Activated T-cell treated with anti-CD3 and anti-CD28 coated beads, Interleukin-2, amount 50 U/mL, for 72 hours (primary cell): ENCODE data around the gene GRM4. TPM values are rescaled to one million over a fixed set of nuclear protein-coding genes. Genes with fewer than 3 reads are reported as not detected.

Source experiments
- ATAC-seq, 2 donors: fragments of 150-1000 bp; cut with Tn5 transposase; replicated peaks in 1 of 2; 2 replicates each; pipeline ENCODE4 v1.10.0; 2021; ENCODE audit warnings: moderate library complexity in 2 of 2, mild to moderate bottlenecking in 1 of 2
- DNase-seq, 2 donors: peaks; one replicate each; pipeline ENCODE4 v3.0.0; 2021 to 2022; ENCODE audit warnings: mixed read lengths in 1 of 2
- H3K27ac Mint-ChIP-seq: one replicate; pipeline ENCODE4 v1.8.0; 2022; ENCODE audit warnings: mild to moderate bottlenecking, moderate library complexity, mixed read lengths
- H3K27me3 Mint-ChIP-seq: one replicate; pipeline ENCODE4 v1.8.0; 2022; ENCODE audit warnings: low read depth, mixed read lengths
- H3K36me3 Mint-ChIP-seq, 2 donors: one replicate each; pipeline ENCODE4 v1.8.0; 2022; ENCODE audit warnings: mixed read lengths in 2 of 2, mild to moderate bottlenecking in 1 of 2; ENCODE audit not compliant: insufficient read depth in 2 of 2
- H3K4me1 Mint-ChIP-seq: one replicate; pipeline ENCODE4 v1.8.0; 2022; ENCODE audit warnings: low read depth, mixed read lengths
- H3K4me3 Mint-ChIP-seq, 2 donors: one replicate each; pipeline ENCODE4 v1.8.0; 2022; ENCODE audit warnings: mild to moderate bottlenecking in 2 of 2, mixed read lengths in 2 of 2, moderate library complexity in 2 of 2
- H3K9me3 Mint-ChIP-seq, 2 donors: one replicate each; pipeline ENCODE4 v1.8.0; 2022; ENCODE audit warnings: mixed read lengths in 2 of 2
- total RNA-seq, 2 donors: library from RNA; stranded (reverse); gene quantifications; one replicate each; pipeline ENCODE4 v1.2.3, GENCODE V29; 2022

GRM4 gene
- total RNA-seq, 2 donors from 2014 or later: 0.07 TPM; not detected in 1

DNA sequence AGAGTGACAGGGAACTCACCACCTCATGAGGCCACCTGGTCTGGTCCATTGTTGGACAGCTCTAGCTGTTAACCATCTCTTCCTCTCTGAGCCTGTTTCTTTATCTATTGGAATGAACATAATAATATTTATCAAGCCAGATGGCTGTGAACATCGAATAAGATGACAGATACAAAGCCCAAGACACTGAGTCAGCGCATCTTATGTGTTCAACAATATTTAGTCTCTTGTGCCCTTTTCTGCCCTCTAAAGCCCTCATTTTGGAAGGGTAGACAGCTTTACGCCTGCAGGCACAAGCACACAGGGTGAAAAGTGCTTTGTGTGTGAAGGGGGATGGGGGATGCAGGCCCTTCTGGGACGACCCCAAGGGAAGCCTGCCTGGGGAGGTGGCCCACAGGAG, 164.0 kb downstream of the GRM4 start:
- no peak overlapping the region for H3K27ac Mint-ChIP-seq
- no peak overlapping the region for H3K4me3 Mint-ChIP-seq
- H3K36me3 Mint-ChIP-seq: no peaks in the 10 kb centered on the region
- H3K27me3 Mint-ChIP-seq: peaks cover 8% of the 10 kb centered on the region
- no peak for ATAC-seq
- H3K9me3 Mint-ChIP-seq: no peaks in the 10 kb centered on the region
- H3K4me1 Mint-ChIP-seq: peaks cover 3% of the 10 kb centered on the region
- DNase-seq: no peak

DNA sequence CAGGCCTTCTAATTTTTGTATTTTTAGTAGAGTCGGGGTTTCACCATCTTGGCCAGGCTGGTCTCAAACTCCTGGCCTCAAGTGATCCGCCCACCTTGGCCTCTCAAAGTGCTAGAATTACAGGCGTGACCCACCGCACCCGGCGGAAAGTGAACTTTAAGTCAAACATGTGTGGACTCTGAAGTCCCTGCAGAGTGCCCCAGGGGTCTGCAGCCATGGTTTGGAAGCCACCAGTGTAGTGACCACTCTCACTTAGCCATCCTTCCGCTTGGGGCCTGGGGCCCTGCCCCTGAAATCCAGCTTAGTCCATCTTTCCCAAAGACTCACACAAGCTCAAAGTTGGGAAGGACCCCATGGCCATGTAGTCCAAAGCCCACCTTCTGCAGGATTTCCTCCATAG, 164.5 kb downstream of the GRM4 start:
- ATAC-seq (no peak), DNase-seq (no peak)
- no peaks in the 10 kb centered on the region for H3K36me3 Mint-ChIP-seq
- no peaks in the 10 kb centered on the region for H3K9me3 Mint-ChIP-seq
- peaks cover 6% of the 10 kb centered on the region for H3K4me1 Mint-ChIP-seq
- H3K27me3 Mint-ChIP-seq: peaks cover 13% of the 10 kb centered on the region
- no peak overlapping the region for H3K4me3 Mint-ChIP-seq
- no peak overlapping the region for H3K27ac Mint-ChIP-seq

DNA sequence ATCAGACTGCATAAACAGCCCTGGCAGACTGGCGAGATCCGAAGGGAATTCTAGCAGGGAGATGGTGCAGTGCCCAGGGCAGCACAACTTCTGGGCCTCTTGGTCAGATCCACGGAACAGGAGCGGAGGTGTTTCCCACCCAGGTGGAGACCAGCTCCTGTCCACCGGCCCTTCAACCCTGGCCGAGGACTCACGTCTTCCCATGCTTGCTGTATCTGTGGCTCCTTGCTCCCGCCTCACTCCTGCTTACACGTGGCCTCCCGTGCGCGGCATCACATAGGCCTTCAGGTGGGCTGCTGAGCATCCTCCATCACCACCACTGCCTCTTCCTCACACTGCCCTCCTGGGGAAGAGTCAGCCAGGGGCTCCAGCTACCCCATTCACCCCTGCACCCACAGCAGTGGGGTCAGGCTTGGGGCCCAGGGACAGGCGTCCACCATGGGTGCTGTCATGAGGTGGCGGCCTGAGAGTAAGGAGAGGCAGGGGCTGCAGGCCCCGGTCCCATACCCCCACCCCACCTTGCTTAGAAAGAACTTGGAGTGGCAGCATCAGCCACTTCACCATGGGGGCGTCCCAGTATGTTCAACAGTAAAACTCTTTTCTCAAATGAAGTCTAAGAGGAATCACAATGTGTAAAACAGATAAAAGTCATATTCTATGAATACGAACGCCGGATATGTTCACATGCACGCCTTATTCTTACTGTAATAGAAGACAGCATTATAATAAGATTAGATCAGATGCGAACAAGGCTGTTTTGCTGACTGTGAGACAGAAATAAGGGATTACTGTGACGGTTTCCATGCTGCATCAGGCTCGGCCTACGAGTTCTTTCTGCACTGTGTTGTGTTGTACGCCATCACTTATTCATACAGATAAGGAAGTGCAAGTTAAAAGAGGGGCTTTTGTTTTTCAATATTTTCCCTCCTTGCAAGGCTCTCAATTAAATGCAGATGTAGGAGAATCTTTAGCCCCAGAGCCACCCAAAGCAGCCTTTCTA, 165.4 kb downstream of the GRM4 start:
- Mint-ChIP-seq H3K27ac (no peak overlapping the region), H3K9me3 (no peaks in the 10 kb centered on the region), H3K36me3 (no peaks in the 10 kb centered on the region), H3K27me3 (peaks cover 17% of the 10 kb centered on the region), H3K4me1 (peaks cover 6% of the 10 kb centered on the region), H3K4me3 (no peak overlapping the region)
- DNase-seq: no peak
- no peak for ATAC-seq

DNA sequence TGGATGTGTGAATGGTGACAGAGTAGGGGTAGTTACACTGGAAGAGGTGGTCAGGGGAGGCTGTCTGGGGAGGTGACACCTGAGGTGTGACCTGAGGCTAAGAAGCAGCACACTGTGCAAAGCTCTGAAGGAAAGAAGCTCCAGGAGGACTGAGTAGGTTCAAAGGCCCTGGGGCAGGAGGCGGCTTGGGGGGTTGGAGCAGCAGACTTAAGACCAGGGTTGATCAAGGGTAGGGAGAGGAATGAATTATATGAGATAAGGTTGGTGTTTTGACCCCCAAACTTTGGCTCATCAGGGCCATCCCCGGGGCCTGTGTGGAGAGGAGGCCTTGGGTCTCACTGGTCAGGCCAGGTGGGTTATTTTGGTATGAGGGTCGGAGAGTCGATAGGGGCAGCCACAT, 166.1 kb downstream of the GRM4 start:
- ATAC-seq: no peak
- no peak for DNase-seq
- Mint-ChIP-seq H3K27me3 (peaks cover 19% of the 10 kb centered on the region), H3K4me1 (peaks cover 6% of the 10 kb centered on the region), H3K9me3 (no peaks in the 10 kb centered on the region), H3K36me3 (no peaks in the 10 kb centered on the region), H3K4me3 (no peak overlapping the region), H3K27ac (no peak overlapping the region)

DNA sequence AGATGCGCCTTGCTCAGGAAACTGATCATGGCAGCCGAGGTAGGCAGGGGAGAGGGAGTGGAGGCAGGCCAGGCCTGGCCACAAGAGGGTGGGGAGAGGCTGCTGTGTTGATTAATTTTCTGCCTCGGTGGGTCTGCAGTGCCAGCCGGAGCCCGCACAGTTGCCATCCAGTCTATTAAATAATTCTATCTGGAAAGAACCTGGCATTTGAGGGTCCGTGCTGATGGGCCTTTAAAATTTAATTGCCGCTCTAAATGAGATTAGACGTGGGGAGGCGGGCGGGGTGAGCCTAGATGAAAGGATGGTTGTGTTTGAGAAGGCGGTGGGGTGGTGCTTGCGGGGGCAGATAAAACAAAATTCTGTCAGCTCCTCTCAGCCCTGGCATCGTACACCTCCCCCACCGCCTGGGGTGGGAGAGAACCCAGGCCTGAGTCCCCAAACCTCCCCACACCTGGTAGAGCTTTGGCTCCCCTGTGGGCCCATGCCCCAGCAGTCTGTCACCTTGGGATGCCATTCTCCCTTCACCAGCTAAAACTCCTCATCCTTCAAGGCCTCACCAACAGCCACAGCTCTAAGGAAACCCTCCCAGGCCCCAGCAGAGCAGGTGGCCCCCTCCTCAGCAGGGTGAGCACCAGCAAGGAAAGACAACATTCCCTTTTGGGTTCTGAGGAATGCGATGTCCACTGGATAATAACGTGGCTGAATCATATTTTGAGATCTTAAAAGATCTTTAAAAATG, 167.3 kb downstream of the GRM4 start:
- ATAC-seq: no peak
- H3K4me3 Mint-ChIP-seq: no peak overlapping the region

DNA sequence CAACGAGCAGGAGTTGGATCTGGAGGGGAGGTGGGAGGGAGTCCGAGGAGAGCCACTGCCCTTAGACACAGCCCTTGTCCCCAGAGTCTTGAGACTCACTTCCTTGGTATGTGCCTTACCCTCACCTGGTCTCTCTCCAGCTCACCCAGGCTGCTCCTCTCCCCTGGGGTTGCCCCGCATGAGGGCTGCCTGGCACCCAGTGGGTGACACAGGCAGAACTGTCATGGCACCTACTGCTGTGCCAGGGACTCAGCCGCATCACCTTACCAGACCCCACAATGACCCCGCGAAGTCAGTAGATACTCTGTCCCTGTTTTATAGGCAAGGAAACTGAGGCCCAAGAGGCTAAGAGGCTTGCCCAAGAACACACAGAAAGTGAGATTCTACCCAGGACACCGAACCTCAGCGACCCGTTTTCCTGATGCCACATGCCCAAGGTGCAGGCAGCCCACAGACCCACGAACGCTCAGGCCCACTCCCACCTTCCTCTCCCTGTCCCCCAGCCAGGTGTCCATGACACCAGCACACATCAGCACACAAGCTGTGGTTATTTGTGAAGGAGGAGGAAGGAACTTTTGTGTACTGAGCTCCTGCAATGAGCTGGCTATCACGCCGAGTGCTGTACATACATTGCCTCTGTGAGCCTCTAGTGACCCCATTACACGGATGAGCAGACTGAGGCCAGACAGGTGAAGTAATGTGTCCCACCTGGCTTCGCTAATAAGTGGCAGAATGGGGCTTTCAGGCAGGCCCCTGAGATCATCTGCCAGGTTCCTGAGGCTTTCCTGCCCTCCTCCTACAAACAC, 168.1 kb downstream of the GRM4 start:
- ATAC-seq: no peak
- no peaks in the 10 kb centered on the region for H3K36me3 Mint-ChIP-seq
- peaks cover 31% of the 10 kb centered on the region for H3K27me3 Mint-ChIP-seq
- H3K4me1 Mint-ChIP-seq: peaks cover 6% of the 10 kb centered on the region
- no peak overlapping the region for H3K4me3 Mint-ChIP-seq
- no peaks in the 10 kb centered on the region for H3K9me3 Mint-ChIP-seq
- H3K27ac Mint-ChIP-seq: no peak overlapping the region
- DNase-seq: no peak

More for the DNA sequence above, 167.3 kb downstream of the GRM4 start:
- DNase-seq: no peak
- Mint-ChIP-seq H3K9me3 (no peaks in the 10 kb centered on the region), H3K27ac (no peak overlapping the region), H3K36me3 (no peaks in the 10 kb centered on the region), H3K27me3 (peaks cover 26% of the 10 kb centered on the region), H3K4me1 (peaks cover 6% of the 10 kb centered on the region)

DNA sequence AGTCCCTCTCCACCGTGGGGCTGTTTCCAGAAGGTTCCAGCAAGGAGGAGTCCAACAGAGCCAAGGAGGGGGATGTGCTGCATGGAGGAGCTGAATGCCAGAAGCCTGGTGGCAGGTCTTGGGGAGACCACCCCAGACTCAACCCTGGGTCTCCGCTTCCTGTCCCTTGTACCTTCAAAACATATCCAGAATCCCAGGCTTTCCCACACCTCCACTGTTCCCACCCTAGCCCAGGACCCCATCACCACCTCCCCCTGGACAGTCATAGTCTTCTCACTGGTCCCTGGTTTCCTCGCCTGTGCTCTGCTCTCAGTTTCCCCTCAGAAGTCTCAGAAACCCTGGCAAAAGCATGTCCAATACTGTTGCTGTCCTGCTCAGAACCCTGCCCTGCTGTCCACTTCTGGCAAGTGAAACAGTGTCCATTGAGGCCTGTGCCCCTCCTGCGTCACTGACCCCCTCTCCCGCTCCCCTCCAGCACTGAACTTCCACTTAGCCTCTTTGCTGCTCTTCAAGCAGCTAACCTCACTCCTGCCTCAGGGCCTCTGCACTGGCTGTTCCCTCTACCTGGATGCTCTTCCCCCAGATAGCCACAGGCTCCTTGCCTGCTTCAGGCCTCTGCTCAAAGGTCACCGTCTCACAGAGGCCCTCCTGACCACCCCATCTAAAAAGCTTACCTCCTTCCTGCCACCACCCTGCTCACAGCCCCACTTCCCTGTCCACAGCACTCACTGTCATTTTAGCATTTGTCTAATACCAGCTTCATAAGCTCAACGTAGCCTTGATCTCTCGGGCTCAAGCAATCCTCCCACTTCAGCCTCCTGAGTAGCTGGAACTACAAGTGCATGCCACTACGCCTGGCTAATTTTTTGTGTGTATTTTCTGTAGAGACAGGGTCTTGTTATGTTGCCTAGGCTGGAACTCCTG, 169.2 kb downstream of the GRM4 start:
- DNase-seq (no peak), ATAC-seq (no peak)
- H3K4me1 Mint-ChIP-seq: peaks cover 6% of the 10 kb centered on the region
- peaks cover 31% of the 10 kb centered on the region for H3K27me3 Mint-ChIP-seq
- H3K9me3 Mint-ChIP-seq: no peaks in the 10 kb centered on the region
- no peaks in the 10 kb centered on the region for H3K36me3 Mint-ChIP-seq
- H3K27ac Mint-ChIP-seq: no peak overlapping the region
- no peak overlapping the region for H3K4me3 Mint-ChIP-seq

DNA sequence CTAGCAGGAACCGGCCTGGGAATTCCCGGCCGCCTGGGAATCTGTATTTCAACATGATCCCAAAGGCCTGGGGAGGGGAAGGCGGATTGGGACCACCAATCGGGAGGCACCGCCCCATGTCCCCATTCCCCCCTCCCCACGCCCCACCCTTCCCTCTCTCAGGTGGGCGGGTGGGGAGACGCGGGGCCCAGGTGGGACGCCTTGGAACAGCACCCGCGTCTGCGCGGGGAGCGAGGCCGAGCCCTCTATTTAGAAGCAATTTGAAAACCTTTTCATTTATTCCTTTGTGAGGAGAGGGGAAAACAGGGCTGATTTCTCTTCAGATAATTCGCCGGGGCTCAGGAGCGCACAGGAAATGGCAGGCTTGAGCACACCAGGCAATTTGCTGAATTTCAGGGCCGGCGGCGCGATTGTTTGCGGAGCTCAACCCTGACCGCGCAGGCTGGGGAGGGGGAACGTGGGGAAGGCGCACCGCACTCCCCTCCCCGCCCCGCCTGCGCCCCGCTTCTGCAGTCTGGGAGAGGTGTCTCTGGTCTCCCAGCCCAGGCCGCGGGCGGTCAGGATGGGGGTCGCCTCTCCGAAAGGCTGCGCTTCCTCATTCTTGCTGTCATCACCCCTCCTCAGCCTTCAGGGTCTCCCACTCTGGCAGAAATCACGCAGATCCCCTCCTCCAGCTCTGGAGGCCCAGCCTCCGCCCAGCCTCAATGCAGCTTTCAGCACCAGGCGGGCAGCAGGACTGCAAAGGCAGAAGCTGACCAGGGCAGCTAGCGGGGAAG, 170.0 kb downstream of the GRM4 start:
- Mint-ChIP-seq H3K36me3 (no peaks in the 10 kb centered on the region), H3K27ac (no peak overlapping the region), H3K4me1 (peaks cover 6% of the 10 kb centered on the region), H3K27me3 (peaks cover 31% of the 10 kb centered on the region), H3K9me3 (no peaks in the 10 kb centered on the region), H3K4me3 (no peak overlapping the region)
- ATAC-seq: no peak
- no peak for DNase-seq

DNA sequence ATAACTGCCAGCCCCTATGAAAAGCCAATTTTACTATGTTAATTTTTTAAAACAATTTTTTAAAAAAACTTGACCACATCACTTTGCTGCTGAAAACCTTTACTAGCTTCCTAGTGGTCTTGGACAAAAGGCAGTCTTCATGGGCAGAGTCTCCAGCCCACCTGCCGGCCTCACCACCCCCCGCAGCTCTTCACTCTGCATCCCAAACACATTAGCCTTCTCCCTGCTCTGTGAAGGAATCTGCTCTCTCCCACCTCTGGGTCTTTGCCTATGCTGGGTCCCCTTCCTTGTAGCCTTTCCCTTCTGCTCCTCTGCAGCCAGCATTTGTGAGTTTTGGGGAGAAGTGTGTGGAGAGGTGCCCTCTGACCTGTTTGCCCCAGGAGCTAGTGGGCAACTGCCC, 171.4 kb downstream of the GRM4 start:
- DNase-seq (no peak), ATAC-seq (no peak)
- peaks cover 6% of the 10 kb centered on the region for H3K4me1 Mint-ChIP-seq
- H3K4me3 Mint-ChIP-seq: no peak overlapping the region
- peaks cover 38% of the 10 kb centered on the region for H3K27me3 Mint-ChIP-seq
- no peaks in the 10 kb centered on the region for H3K36me3 Mint-ChIP-seq
- no peak overlapping the region for H3K27ac Mint-ChIP-seq
- H3K9me3 Mint-ChIP-seq: no peaks in the 10 kb centered on the region

DNA sequence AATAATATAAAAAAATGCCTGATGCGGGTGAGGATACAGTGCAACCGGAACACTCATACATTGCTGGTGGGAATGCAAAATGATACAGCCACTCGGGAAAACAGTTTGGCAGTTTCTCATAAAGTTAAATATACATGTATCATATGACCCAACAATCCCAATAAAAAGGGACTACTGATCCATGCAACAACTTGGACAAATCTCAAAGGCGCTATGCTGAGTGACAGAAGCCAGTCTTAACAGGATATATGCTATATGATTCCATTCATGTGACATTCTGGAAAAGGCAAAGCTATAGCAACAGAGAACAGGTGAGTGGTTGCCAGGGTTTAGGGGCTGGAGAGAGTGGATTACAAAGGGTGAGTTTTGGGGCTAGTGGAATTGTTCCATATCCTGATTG, 171.9 kb downstream of the GRM4 start:
- H3K9me3 Mint-ChIP-seq: no peaks in the 10 kb centered on the region
- H3K27me3 Mint-ChIP-seq: peaks cover 38% of the 10 kb centered on the region
- ATAC-seq (no peak), DNase-seq (no peak)
- H3K4me3 Mint-ChIP-seq: no peak overlapping the region
- H3K4me1 Mint-ChIP-seq: peaks cover 6% of the 10 kb centered on the region
- H3K27ac Mint-ChIP-seq: no peak overlapping the region
- H3K36me3 Mint-ChIP-seq: no peaks in the 10 kb centered on the region

DNA sequence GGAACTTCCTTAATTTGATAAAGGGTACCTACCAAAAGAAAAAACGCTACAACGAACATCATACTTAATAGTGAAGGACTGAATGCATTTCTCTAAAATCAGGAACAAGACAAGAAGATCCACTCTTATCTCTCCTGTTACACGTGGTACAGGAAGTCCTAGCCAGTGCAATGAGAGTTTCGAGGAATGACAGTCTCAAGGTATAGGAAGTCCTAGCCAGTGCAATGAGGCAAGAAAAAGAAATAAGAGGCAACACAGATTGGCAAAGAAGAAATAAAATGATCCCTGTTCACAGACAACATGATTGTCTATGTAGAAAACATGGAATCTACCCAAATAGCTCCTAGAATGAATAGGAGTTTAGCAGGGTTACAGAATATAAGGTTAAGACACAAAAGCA, 174.3 kb downstream of the GRM4 start:
- Mint-ChIP-seq H3K36me3 (no peaks in the 10 kb centered on the region), H3K27me3 (peaks cover 46% of the 10 kb centered on the region), H3K4me1 (peaks cover 1% of the 10 kb centered on the region), H3K4me3 (no peak overlapping the region), H3K9me3 (no peaks in the 10 kb centered on the region), H3K27ac (no peak overlapping the region)
- DNase-seq (no peak), ATAC-seq (no peak)
